Peyer's patch (tissue), 4 donors: Measurements from ENCODE around the gene DYRK1A. TPM values are rescaled to one million over a fixed set of nuclear protein-coding genes. Genes with fewer than 3 reads are reported as not detected.

ENCODE experiments used
- DNase-seq, 3 donors: peaks; one replicate each; pipeline ENCODE4 v3.0.0-alpha.2; 2017 to 2019
- H3K27ac ChIP-seq, 4 donors: fragments of 200-600 bp; sonication (generic); one replicate each; pipeline ENCODE4 v1.5.1; 2016 to 2019
- H3K27me3 ChIP-seq, 2 donors: fragments of 200-600 bp; sonication (generic); one replicate each; pipeline ENCODE4 v1.5.1; 2019
- H3K36me3 ChIP-seq, 3 donors: fragments of 200-600 bp; sonication (generic); one replicate each; pipeline ENCODE4 v1.5.1; 2016 to 2019
- H3K4me1 ChIP-seq, 4 donors: fragments of 200-600 bp; sonication (generic); one replicate each; pipeline ENCODE4 v1.5.1; 2016 to 2019
- H3K4me3 ChIP-seq, 4 donors: fragments of 200-600 bp; sonication (generic); 1 replicate in 3 of 4; 2 replicates in 1 of 4; pipeline ENCODE4 v1.5.1; 2016 to 2019; ENCODE audit warnings: mild to moderate bottlenecking in 1 of 4
- H3K9me3 ChIP-seq, 4 donors: fragments of 200-600 bp; sonication (generic); one replicate each; pipeline ENCODE4 v1.5.1; 2016 to 2019; ENCODE audit warnings: mild to moderate bottlenecking in 1 of 4
- CTCF ChIP-seq, 6 experiments: fragments of 450-650 bp in 4 of 6; fragments of 200-600 bp in 2 of 6; sonication (generic) in 1 of 6; IDR thresholded peaks; one replicate each; pipeline ENCODE4 v1.5.1; 2017 to 2019; ENCODE audit warnings: antibody characterized with exemption in 6 of 6, mild to moderate bottlenecking in 3 of 6, moderate library complexity in 1 of 6
- POLR2A ChIP-seq, 2 donors: fragments of 450-650 bp; IDR thresholded peaks; one replicate each; pipeline ENCODE4 v1.5.1; 2017; ENCODE audit warnings: antibody characterized with exemption in 2 of 2, mild to moderate bottlenecking in 2 of 2, moderate library complexity in 2 of 2
- total RNA-seq, 4 donors: library from RNA; depleted of rRNA; stranded (reverse); fragments of >200 nt; gene quantifications; one replicate each; pipeline ENCODE4 v1.1.0, GENCODE V29; 2016

DYRK1A gene
- total RNA-seq, 4 donors from 2014 or later = 68.8 to 133 (median 81.3) TPM

GRCh38 chr21:37398697-37399096 is 32.1 kb downstream of the DYRK1A start:
- H3K9me3 ChIP-seq = no peaks in the 10 kb centered on the region
- H3K36me3 ChIP-seq = no peaks in the 10 kb centered on the region
- H3K4me3 ChIP-seq = no peak overlapping the region
- peaks cover 0 to 11% (median 0%) of the 10 kb centered on the region in 4 donors for H3K4me1 ChIP-seq
- DNase-seq = no peak
- TF ChIP-seq CTCF (IDR thresholded peaks at IDR 0.05) = no peak
- no peak for TF ChIP-seq POLR2A (IDR thresholded peaks at IDR 0.05)
- H3K27me3 ChIP-seq = no peaks in the 10 kb centered on the region
- H3K27ac ChIP-seq = no peak overlapping the region

GRCh38 chr21:37402251-37402867 is 35.8 kb downstream of the DYRK1A start:
- H3K27me3 ChIP-seq = no peaks in the 10 kb centered on the region
- no peaks in the 10 kb centered on the region for H3K36me3 ChIP-seq
- TF ChIP-seq CTCF (IDR thresholded peaks at IDR 0.05) (no peak), POLR2A (IDR thresholded peaks at IDR 0.05) (no peak)
- no peak for DNase-seq
- H3K27ac ChIP-seq = no peak overlapping the region
- no peak overlapping the region for H3K4me3 ChIP-seq
- H3K4me1 ChIP-seq = peaks cover 0 to 25% (median 2%) of the 10 kb centered on the region in 4 donors
- no peaks in the 10 kb centered on the region for H3K9me3 ChIP-seq

GRCh38 chr21:37405629-37406028 is 39.1 kb downstream of the DYRK1A start:
- no peak overlapping the region for H3K4me3 ChIP-seq
- TF ChIP-seq CTCF (IDR thresholded peaks at IDR 0.05) = no peak
- no peak for TF ChIP-seq POLR2A (IDR thresholded peaks at IDR 0.05)
- H3K36me3 ChIP-seq = no peaks in the 10 kb centered on the region
- DNase-seq = no peak
- no peak overlapping the region for H3K27ac ChIP-seq
- peaks cover 0 to 44% (median 2%) of the 10 kb centered on the region in 4 donors for H3K4me1 ChIP-seq
- no peaks in the 10 kb centered on the region for H3K27me3 ChIP-seq
- no peaks in the 10 kb centered on the region for H3K9me3 ChIP-seq

- no peak for TF ChIP-seq CTCF (IDR thresholded peaks at IDR 0.05)
- Histone ChIP-seq H3K27me3 (no peaks in the 10 kb centered on the region), H3K27ac (no peak overlapping the region), H3K4me1 (peaks cover 0 to 60% (median 6%) of the 10 kb centered on the region in 4 donors), H3K36me3 (no peaks in the 10 kb centered on the region), H3K9me3 (no peaks in the 10 kb centered on the region), H3K4me3 (no peak overlapping the region)
- no peak for DNase-seq
Observed at GRCh38 chr21:37407719-37408420, 41.3 kb downstream of the DYRK1A start.

- TF ChIP-seq CTCF (IDR thresholded peaks at IDR 0.05) (no peak), POLR2A (IDR thresholded peaks at IDR 0.05) (no peak)
- H3K27me3 ChIP-seq = no peaks in the 10 kb centered on the region
- H3K36me3 ChIP-seq = no peaks in the 10 kb centered on the region
- H3K9me3 ChIP-seq = no peaks in the 10 kb centered on the region
- no peak overlapping the region for H3K4me3 ChIP-seq
- peaks cover 0 to 60% (median 9%) of the 10 kb centered on the region in 4 donors for H3K4me1 ChIP-seq
- H3K27ac ChIP-seq = no peak overlapping the region
- no peak for DNase-seq
Observed at GRCh38 chr21:37408464-37409193, 42.1 kb downstream of the DYRK1A start.
